ENCODE data around the gene PPARG.
"Not testable (repeated sequence)": the region's sequence is repeated elsewhere in the genome, so short reads cannot be mapped to it uniquely, and the experiment has no call there.

PPARG gene

DNA sequence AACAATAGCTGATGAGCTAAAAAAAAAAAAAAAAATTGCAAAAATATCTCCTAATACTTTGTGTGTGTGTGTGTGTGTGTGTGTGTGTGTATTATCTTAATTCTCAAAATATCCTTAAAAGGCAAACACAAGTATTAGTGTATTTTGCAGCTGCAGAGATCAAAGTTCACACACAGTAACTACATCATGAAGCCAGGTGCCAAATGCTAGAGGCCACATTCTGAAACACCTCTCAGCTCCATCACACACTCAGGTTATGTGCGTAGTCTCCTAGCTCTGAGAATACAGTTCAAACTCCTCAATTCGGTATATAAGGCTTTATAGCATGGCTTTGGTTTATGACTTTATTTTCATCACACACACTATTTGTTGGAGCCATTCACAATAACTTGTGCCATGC, 33.5 kb upstream of the PPARG start:
- no peak overlapping the region for H3K4me3 ChIP-seq (ENCODE audit: severe bottlenecking)
- ATAC-seq (ENCODE audit: low read depth): no peak

GRCh38 chr3:12258911-12259310, 30.0 kb upstream of the PPARG start:
- ATAC-seq (ENCODE audit: low read depth) (no peak), DNase-seq (ENCODE audit: low spot score) (no peak)
- Histone ChIP-seq H3K4me3 (ENCODE audit: severe bottlenecking) (no peak overlapping the region), H3K4me1 (ENCODE audit: insufficient read depth, poor library complexity, severe bottlenecking) (peaks cover 4% of the 10 kb centered on the region), H3K27ac (ENCODE audit: poor library complexity, severe bottlenecking) (no peak overlapping the region), H3K9me3 (ENCODE audit: severe bottlenecking) (no peaks in the 10 kb centered on the region), H3K36me3 (ENCODE audit: low read depth) (no peaks in the 10 kb centered on the region), H3K27me3 (ENCODE audit: insufficient read depth, poor library complexity, severe bottlenecking) (no peaks in the 10 kb centered on the region)
- TF ChIP-seq CTCF (IDR thresholded peaks at IDR 0.05; ENCODE audit: poor library complexity, severe bottlenecking): no peak

More for the DNA sequence above, 33.5 kb upstream of the PPARG start:
- TF ChIP-seq CTCF (IDR thresholded peaks at IDR 0.05; ENCODE audit: poor library complexity, severe bottlenecking): no peak
- Histone ChIP-seq H3K4me1 (ENCODE audit: insufficient read depth, poor library complexity, severe bottlenecking) (no peaks in the 10 kb centered on the region), H3K9me3 (ENCODE audit: severe bottlenecking) (no peaks in the 10 kb centered on the region), H3K36me3 (ENCODE audit: low read depth) (no peaks in the 10 kb centered on the region), H3K27ac (ENCODE audit: poor library complexity, severe bottlenecking) (no peak overlapping the region), H3K27me3 (ENCODE audit: insufficient read depth, poor library complexity, severe bottlenecking) (no peaks in the 10 kb centered on the region)
- DNase-seq (ENCODE audit: low spot score): no peak

DNA sequence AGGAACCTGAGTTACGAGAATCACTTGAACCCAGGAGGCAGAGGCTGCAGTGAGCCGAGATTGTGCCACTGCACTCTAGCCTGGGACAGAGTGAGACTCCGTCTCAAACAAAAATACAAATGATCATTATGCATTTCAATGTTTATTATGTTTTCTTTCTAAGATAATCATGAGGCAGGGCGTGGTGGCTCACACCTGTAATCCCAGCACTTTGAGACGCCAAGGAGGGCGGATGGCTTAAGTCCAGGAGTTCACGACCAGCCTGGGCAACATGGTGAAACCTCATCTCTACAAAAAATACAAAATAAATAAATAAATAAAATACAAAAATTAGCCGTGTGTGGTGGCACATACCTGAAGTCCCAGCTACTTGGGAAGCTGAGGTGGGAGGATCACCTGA, 26.7 kb upstream of the PPARG start:
- not testable (repeated sequence) for DNase-seq (ENCODE audit: low spot score); H3K9me3 ChIP-seq (ENCODE audit: severe bottlenecking); H3K4me1 ChIP-seq (ENCODE audit: insufficient read depth, poor library complexity, severe bottlenecking); H3K27me3 ChIP-seq (ENCODE audit: insufficient read depth, poor library complexity, severe bottlenecking); H3K27ac ChIP-seq (ENCODE audit: poor library complexity, severe bottlenecking); ATAC-seq (ENCODE audit: low read depth); H3K4me3 ChIP-seq (ENCODE audit: severe bottlenecking); H3K36me3 ChIP-seq (ENCODE audit: low read depth)

- Histone ChIP-seq H3K9me3 (ENCODE audit: severe bottlenecking) (no peaks in the 10 kb centered on the region), H3K27me3 (ENCODE audit: insufficient read depth, poor library complexity, severe bottlenecking) (no peaks in the 10 kb centered on the region), H3K36me3 (ENCODE audit: low read depth) (no peaks in the 10 kb centered on the region), H3K27ac (ENCODE audit: poor library complexity, severe bottlenecking) (no peak overlapping the region), H3K4me1 (ENCODE audit: insufficient read depth, poor library complexity, severe bottlenecking) (peaks cover 4% of the 10 kb centered on the region), H3K4me3 (ENCODE audit: severe bottlenecking) (no peak overlapping the region)
- ATAC-seq (ENCODE audit: low read depth) (no peak), DNase-seq (ENCODE audit: low spot score) (no peak)
- no peak for TF ChIP-seq CTCF (IDR thresholded peaks at IDR 0.05; ENCODE audit: poor library complexity, severe bottlenecking)
These were observed 23.4 kb upstream of the PPARG start for GRCh38 chr3:12265508-12265907.

DNA sequence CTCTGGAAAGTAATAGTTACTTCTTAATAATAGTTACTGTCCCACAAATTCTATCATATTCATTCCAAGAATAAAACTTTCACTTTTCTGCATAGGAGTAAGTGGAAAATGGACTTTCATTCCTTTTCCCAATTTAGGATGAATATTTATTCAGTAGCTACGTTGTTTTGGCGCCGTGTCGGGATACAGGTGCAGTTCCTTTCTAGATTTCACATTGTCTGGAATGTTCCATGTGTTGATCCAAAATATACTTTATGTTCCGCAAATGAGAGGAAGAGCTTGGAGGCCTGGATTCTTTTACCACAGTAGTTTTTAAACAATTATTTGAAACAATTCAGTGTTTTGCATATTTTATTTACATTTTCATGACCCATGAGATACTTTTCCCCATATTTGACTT, 22.8 kb upstream of the PPARG start:
- peaks cover 4% of the 10 kb centered on the region for H3K4me1 ChIP-seq (ENCODE audit: insufficient read depth, poor library complexity, severe bottlenecking)
- DNase-seq (ENCODE audit: low spot score) (no peak), ATAC-seq (ENCODE audit: low read depth) (no peak)
- H3K27me3 ChIP-seq (ENCODE audit: insufficient read depth, poor library complexity, severe bottlenecking): no peaks in the 10 kb centered on the region
- no peaks in the 10 kb centered on the region for H3K9me3 ChIP-seq (ENCODE audit: severe bottlenecking)
- no peak overlapping the region for H3K4me3 ChIP-seq (ENCODE audit: severe bottlenecking)
- no peak for TF ChIP-seq CTCF (IDR thresholded peaks at IDR 0.05; ENCODE audit: poor library complexity, severe bottlenecking)
- H3K36me3 ChIP-seq (ENCODE audit: low read depth): no peaks in the 10 kb centered on the region
- H3K27ac ChIP-seq (ENCODE audit: poor library complexity, severe bottlenecking): no peak overlapping the region

Data from RWPE2 (cell line).